ENCODE data around the gene PRR12.

PRR12 gene

DNA sequence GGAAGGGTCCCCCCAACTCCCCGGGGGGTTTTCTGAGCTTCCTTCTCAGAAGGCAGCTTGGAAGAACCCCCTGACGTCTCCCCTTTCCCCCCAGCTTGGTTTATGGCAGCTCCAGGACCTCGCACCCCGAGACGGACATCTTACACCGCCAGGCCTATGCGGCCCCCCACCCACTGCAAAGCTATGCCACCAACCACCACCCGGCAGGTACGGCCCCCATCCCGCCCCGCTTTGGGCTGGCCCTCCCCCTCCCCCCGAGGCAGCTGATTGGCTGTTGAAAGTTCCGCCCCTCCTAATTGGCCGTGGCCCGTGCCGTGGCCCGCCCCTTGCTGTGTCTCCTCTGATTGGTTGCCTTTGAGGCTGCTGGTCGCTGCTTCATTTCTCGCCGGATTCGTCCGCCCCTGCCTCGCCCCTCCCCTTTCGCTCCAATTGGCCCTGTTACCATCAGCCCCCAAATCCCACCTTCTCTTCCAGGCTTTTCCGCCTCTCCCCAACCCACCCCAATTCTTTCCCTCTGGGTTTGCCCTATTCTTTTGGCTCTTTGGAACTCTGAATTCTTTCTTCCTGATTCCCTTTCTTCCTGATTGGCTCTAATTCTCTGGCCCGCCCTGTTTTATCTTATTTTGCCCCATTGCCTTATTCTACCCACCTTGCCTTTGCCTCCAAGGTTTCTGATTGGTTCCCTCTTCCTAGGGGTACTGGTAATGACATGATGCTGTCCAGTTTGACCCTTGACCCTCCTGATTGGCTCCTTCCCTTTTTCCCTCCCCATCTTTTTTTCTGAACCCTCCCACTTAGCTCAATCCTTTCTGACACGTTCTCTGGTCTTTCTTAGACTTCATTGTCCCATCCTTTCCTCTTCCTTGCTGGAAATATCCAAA, 2.5 kb downstream of the PRR12 start:
- H4K20me1 ChIP-seq (ENCODE audit: insufficient read depth, low read length) = no peaks in the 10 kb centered on the region
- H3K4me1 ChIP-seq (ENCODE audit: low read length) = peaks cover 16% of the 10 kb centered on the region
- TF ChIP-seq EZH2phosphoT487 (IDR thresholded peaks at IDR 0.05; ENCODE audit: low read length) (no peak), EZH2 (optimal IDR thresholded peaks at IDR 0.05; ENCODE audit: low read depth, low read length) (no peak)
- TF ChIP-seq, protein P1, sequence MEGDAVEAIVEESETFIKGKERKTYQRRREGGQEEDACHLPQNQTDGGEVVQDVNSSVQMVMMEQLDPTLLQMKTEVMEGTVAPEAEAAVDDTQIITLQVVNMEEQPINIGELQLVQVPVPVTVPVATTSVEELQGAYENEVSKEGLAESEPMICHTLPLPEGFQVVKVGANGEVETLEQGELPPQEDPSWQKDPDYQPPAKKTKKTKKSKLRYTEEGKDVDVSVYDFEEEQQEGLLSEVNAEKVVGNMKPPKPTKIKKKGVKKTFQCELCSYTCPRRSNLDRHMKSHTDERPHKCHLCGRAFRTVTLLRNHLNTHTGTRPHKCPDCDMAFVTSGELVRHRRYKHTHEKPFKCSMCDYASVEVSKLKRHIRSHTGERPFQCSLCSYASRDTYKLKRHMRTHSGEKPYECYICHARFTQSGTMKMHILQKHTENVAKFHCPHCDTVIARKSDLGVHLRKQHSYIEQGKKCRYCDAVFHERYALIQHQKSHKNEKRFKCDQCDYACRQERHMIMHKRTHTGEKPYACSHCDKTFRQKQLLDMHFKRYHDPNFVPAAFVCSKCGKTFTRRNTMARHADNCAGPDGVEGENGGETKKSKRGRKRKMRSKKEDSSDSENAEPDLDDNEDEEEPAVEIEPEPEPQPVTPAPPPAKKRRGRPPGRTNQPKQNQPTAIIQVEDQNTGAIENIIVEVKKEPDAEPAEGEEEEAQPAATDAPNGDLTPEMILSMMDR (IDR thresholded peaks at IDR 0.05; ENCODE audit: low read length) = no peak
- peak; percentile 94 for DNase-seq
- H3K27ac ChIP-seq (ENCODE audit: low read length) = peak overlapping the region; percentile 57; the same call in 1 of the 2 replicates
- H3K27me3 ChIP-seq (replicated peaks; ENCODE audit: insufficient read depth, low read length) = no peaks in the 10 kb centered on the region
- H3K79me2 ChIP-seq (ENCODE audit: low read length) = peaks cover 53% of the 10 kb centered on the region
- peaks cover 27% of the 10 kb centered on the region for H3F3A ChIP-seq (ENCODE audit: insufficient read depth, low read length)
- H3K4me2 ChIP-seq (ENCODE audit: low read depth, low read length) = peak overlapping the region; percentile 95
- no peaks in the 10 kb centered on the region for H3K9me3 ChIP-seq (replicated peaks; ENCODE audit: insufficient read depth, low read length)
- H3K4me3 ChIP-seq (ENCODE audit: low read length) = peak overlapping the region; percentile 94
- no peak overlapping the region for H2AFZ ChIP-seq (ENCODE audit: low read length)
- no peaks in the 10 kb centered on the region for H3K9me2 ChIP-seq (replicated peaks; ENCODE audit: insufficient read depth, low read length)
- H3K9ac ChIP-seq (ENCODE audit: low read length) = peak overlapping the region; percentile 76; the same call in 1 of the 2 replicates
- no peaks in the 10 kb centered on the region for H3K36me3 ChIP-seq (replicated peaks; ENCODE audit: insufficient read depth, low read length)

DNA sequence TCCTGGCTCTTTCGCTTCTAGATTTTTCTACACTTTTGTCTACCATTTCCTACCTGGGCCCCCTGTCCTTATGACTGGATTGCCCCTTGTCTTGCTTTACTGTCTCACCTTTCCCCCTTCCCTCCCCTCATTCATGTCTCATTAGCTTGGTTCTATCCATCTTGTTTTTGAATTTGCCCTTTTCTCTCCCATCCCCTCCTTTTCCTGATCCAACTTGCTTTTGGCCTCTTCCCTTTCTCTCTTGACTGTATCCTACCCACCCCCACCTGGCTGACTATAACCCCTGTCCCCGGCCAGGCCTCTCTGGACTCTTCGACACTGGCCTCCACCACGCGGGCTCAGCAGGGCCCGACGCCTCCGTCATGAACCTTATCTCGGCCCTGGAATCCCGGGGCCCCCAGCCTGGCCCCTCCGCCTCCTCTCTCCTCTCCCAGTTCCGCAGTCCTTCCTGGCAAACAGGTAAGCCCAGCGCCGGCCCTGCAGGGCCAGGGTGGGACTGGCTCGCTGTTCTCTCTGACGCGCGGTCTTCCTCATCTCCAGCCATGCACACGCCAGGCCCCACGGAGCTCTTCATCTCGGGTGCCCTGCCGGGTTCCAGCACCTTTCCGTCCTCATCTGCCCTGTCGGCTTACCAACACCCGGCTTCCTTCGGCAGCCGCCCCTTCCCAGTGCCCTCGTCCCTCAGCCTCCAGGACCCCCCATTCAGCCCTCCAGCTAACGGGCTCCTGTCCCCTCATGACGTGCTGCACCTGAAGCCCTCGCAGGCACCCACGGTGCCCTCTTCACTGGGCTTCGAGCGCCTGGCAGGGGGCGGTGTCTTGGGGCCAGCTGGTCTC, 3.4 kb downstream of the PRR12 start:
- Histone ChIP-seq H3K4me3 (ENCODE audit: low read length) (no peak overlapping the region), H3K79me2 (ENCODE audit: low read length) (peaks cover 57% of the 10 kb centered on the region), H3K4me1 (ENCODE audit: low read length) (peaks cover 9% of the 10 kb centered on the region), H3K4me2 (ENCODE audit: low read depth, low read length) (peak overlapping the region; percentile 95; the same call in 1 of the 2 replicates), H3K36me3 (replicated peaks; ENCODE audit: insufficient read depth, low read length) (no peaks in the 10 kb centered on the region), H3F3A (ENCODE audit: insufficient read depth, low read length) (peaks cover 20% of the 10 kb centered on the region), H3K9me3 (replicated peaks; ENCODE audit: insufficient read depth, low read length) (no peaks in the 10 kb centered on the region), H4K20me1 (ENCODE audit: insufficient read depth, low read length) (no peaks in the 10 kb centered on the region), H2AFZ (ENCODE audit: low read length) (no peak overlapping the region), H3K27me3 (replicated peaks; ENCODE audit: insufficient read depth, low read length) (no peaks in the 10 kb centered on the region), H3K9me2 (replicated peaks; ENCODE audit: insufficient read depth, low read length) (no peaks in the 10 kb centered on the region), H3K9ac (ENCODE audit: low read length) (no peak overlapping the region), H3K27ac (ENCODE audit: low read length) (no peak overlapping the region)
- DNase-seq = no peak
- TF ChIP-seq, protein P1 (IDR thresholded peaks at IDR 0.05; ENCODE audit: low read length) = no peak
- TF ChIP-seq EZH2phosphoT487 (IDR thresholded peaks at IDR 0.05; ENCODE audit: low read length) (no peak), EZH2 (optimal IDR thresholded peaks at IDR 0.05; ENCODE audit: low read depth, low read length) (no peak)

DNA sequence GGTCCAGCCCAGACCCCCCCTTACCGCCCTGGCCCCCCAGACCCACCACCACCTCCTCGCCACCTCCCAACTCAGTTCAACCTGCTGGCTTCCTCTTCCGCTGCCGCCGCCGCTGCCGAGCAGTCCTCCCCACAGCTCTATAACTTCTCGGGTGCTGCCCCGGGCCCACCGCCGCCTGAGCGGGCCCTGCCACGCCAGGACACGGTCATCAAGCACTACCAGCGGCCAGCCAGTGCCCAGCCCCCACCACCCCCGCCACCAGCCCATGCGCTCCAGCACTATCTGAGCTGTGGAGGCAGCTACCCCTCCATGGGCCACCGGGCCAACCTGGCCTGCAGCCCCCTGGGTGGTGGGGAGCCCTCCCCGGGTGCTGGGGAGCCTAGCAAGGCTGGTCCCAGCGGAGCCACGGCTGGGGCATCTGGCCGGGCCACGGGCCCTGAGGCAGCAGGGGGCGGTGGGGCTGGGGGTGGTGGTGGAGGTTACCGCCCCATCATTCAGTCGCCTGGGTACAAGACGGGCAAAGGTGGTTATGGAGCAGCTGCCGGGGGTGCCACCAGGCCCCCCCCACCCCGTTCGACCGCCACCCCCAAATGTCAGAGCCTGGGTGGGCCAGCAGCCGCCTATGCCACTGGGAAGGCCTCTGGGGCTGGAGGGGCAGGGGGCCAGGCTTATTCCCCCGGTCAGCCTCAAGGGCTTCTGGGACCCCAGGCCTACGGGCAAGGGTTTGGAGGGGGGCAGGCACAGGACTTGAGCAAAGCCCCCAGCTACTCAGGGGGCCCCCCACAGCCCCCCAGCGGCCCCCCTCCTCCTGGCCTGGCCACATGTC, 4.2 kb downstream of the PRR12 start:
- no peak overlapping the region for H2AFZ ChIP-seq (ENCODE audit: low read length)
- peaks cover 15% of the 10 kb centered on the region for H3F3A ChIP-seq (ENCODE audit: insufficient read depth, low read length)
- no peak overlapping the region for H3K4me3 ChIP-seq (ENCODE audit: low read length)
- H4K20me1 ChIP-seq (ENCODE audit: insufficient read depth, low read length) = no peaks in the 10 kb centered on the region
- TF ChIP-seq EZH2 (optimal IDR thresholded peaks at IDR 0.05; ENCODE audit: low read depth, low read length) = no peak
- TF ChIP-seq EZH2phosphoT487 (IDR thresholded peaks at IDR 0.05; ENCODE audit: low read length) = no peak
- TF ChIP-seq, protein P1 (IDR thresholded peaks at IDR 0.05; ENCODE audit: low read length) = no peak
- no peaks in the 10 kb centered on the region for H3K9me2 ChIP-seq (replicated peaks; ENCODE audit: insufficient read depth, low read length)
- no peak overlapping the region for H3K9ac ChIP-seq (ENCODE audit: low read length)
- no peaks in the 10 kb centered on the region for H3K9me3 ChIP-seq (replicated peaks; ENCODE audit: insufficient read depth, low read length)
- H3K36me3 ChIP-seq (replicated peaks; ENCODE audit: insufficient read depth, low read length) = no peaks in the 10 kb centered on the region
- no peak overlapping the region for H3K27ac ChIP-seq (ENCODE audit: low read length)
- no peaks in the 10 kb centered on the region for H3K27me3 ChIP-seq (replicated peaks; ENCODE audit: insufficient read depth, low read length)
- DNase-seq = no peak
- H3K4me1 ChIP-seq (ENCODE audit: low read length) = peaks cover 6% of the 10 kb centered on the region
- peaks cover 57% of the 10 kb centered on the region for H3K79me2 ChIP-seq (ENCODE audit: low read length)
- no peak overlapping the region for H3K4me2 ChIP-seq (ENCODE audit: low read depth, low read length)
